Measurements from ENCODE around the gene MRPL47. TPM values are rescaled to one million over a fixed set of nuclear protein-coding genes. Genes with fewer than 3 reads are reported as not detected.

The MRPL47 gene
- total RNA-seq, 1 experiment from 2014 or later: 75.5 TPM

GRCh38 chr3:179640469-179640868 lies 36.0 kb upstream of the MRPL47 start:
- Histone ChIP-seq H3K79me1 (ENCODE audit: insufficient read depth, low read depth, low read length, poor library complexity, severe bottlenecking) (no peaks in the 10 kb centered on the region), H2AK5ac (ENCODE audit: insufficient read length, low read length) (no peak overlapping the region), H2BK20ac (ENCODE audit: low read depth, low read length, poor library complexity, severe bottlenecking) (no peak overlapping the region), H3K4me2 (ENCODE audit: insufficient read depth, insufficient read length, low read length) (no peak overlapping the region), H3K4ac (ENCODE audit: low read depth, low read length) (no peak overlapping the region), H4K5ac (ENCODE audit: insufficient read length, low read depth, low read length) (no peak overlapping the region), H2BK120ac (ENCODE audit: low read depth, low read length, poor library complexity, severe bottlenecking) (no peak overlapping the region), H3K9ac (ENCODE audit: extremely low read depth, insufficient read length, low read length) (no peak overlapping the region), H3K23ac (ENCODE audit: insufficient read length, low read depth, low read length) (no peak overlapping the region), H3K23me2 (ENCODE audit: insufficient read length, low read depth, low read length, poor library complexity, severe bottlenecking) (no peaks in the 10 kb centered on the region), H2BK15ac (ENCODE audit: low read depth, low read length) (no peak overlapping the region), H3K27me3 (ENCODE audit: insufficient read depth, low read length) (no peaks in the 10 kb centered on the region), H2BK5ac (ENCODE audit: insufficient read length, low read length) (no peak overlapping the region), H2BK12ac (ENCODE audit: insufficient read length, low read depth, low read length) (no peak overlapping the region), H3K9me3 (ENCODE audit: control insufficient read depth, low read depth, low read length) (no peaks in the 10 kb centered on the region), H3T11ph (ENCODE audit: low read length) (no peak overlapping the region), H4K91ac (ENCODE audit: insufficient read length, low read depth, low read length) (no peak overlapping the region), H3K18ac (ENCODE audit: insufficient read length, low read depth, low read length) (no peak overlapping the region), H4K20me1 (ENCODE audit: control insufficient read depth, insufficient read depth, insufficient read length) (no peaks in the 10 kb centered on the region), H3K14ac (ENCODE audit: insufficient read depth, low read length) (no peak overlapping the region), H3K4me1 (ENCODE audit: insufficient read depth, low read length) (no peaks in the 10 kb centered on the region), H2AFZ (ENCODE audit: low read length) (no peak overlapping the region), H3K56ac (ENCODE audit: insufficient read length, low read depth, low read length) (no peak overlapping the region), H3K79me2 (ENCODE audit: insufficient read depth, low read length) (no peaks in the 10 kb centered on the region), H4K8ac (replicated peaks; ENCODE audit: insufficient read length, low read depth, low read length) (no peak overlapping the region), H3K27ac (ENCODE audit: insufficient read length, low read depth, low read length) (no peak overlapping the region)
- Mint-ChIP-seq H3K27ac (no peak overlapping the region), H3K9me3 (0 out of 5 replicates have a peak, but pooled peaks cover 0 to 2% of the 10 kb centered on the region in 2 experiments), H3K36me3 (ENCODE audit: insufficient read depth in 1 of 3, low read depth in 3 of 3) (no peaks in the 10 kb centered on the region), H3K27me3 (ENCODE audit: low read depth) (no peaks in the 10 kb centered on the region; the same call in 1 of the 2 replicates), H3K4me3 (no peak overlapping the region), H3K4me1 (peaks cover 4 to 5% of the 10 kb centered on the region in 2 experiments)
- no peak for TF ChIP-seq CTCF (conservative IDR thresholded peaks at IDR 0.05)
- no CpG with 5 or more reads among the region's 1 CpG for WGBS (ENCODE audit: extremely low coverage, insufficient read length, low lambda C conversion rate)
- DNase-seq: no peak
